HG02870 (cell line): ENCODE data around the gene TMBIM1.
A peak's percentile ranks its signal among the peaks of the same experiment; 100 is the strongest.

Experiments
- ATAC-seq: cut with Tn5 transposase; IDR thresholded peaks from one replicate; pipeline ENCODE4 v1.9.1; 2021; ENCODE audit warnings: mild to moderate bottlenecking, moderate library complexity; ENCODE audit not compliant: unreplicated experiment

TMBIM1 gene

GRCh38 chr2:218259099-218259961, 33.0 kb downstream of the TMBIM1 start:
- ATAC-seq, result no peak

GRCh38 chr2:218257390-218257981, 34.8 kb downstream of the TMBIM1 start:
- peak; percentile 81 for ATAC-seq

- no peak for ATAC-seq
These were observed 35.5 kb downstream of the TMBIM1 start for GRCh38 chr2:218256612-218257350.

- ATAC-seq, result no peak
These were observed 36.9 kb downstream of the TMBIM1 start for GRCh38 chr2:218255446-218255845.

GRCh38 chr2:218253232-218253625, 39.1 kb downstream of the TMBIM1 start:
- ATAC-seq, result no peak

- no peak for ATAC-seq
These were observed 39.6 kb downstream of the TMBIM1 start for GRCh38 chr2:218252509-218253231.

- ATAC-seq, result no peak
These were observed 42.6 kb downstream of the TMBIM1 start for GRCh38 chr2:218249691-218250090.

- ATAC-seq, result no peak
These were observed 47.1 kb downstream of the TMBIM1 start for GRCh38 chr2:218245214-218245613.

GRCh38 chr2:218244665-218245064, 47.6 kb downstream of the TMBIM1 start:
- no peak for ATAC-seq

- no peak for ATAC-seq
These were observed 48.1 kb downstream of the TMBIM1 start for GRCh38 chr2:218244204-218244603.

- no peak for ATAC-seq
These were observed 53.4 kb downstream of the TMBIM1 start for GRCh38 chr2:218238887-218239286.

- ATAC-seq, result no peak
These were observed 55.5 kb downstream of the TMBIM1 start for GRCh38 chr2:218236829-218237228.

GRCh38 chr2:218235017-218235416, 57.3 kb downstream of the TMBIM1 start:
- ATAC-seq, result no peak

- ATAC-seq, result no peak
These were observed 57.8 kb downstream of the TMBIM1 start for GRCh38 chr2:218234521-218234920.

- no peak for ATAC-seq
These were observed 58.8 kb downstream of the TMBIM1 start for GRCh38 chr2:218233543-218233942.

- no peak for ATAC-seq
These were observed 61.4 kb downstream of the TMBIM1 start for GRCh38 chr2:218230882-218231281.

- no peak for ATAC-seq
These were observed 62.5 kb downstream of the TMBIM1 start for GRCh38 chr2:218229851-218230250.

- peak; percentile 93 for ATAC-seq
These were observed 63.1 kb downstream of the TMBIM1 start for GRCh38 chr2:218229239-218229638.

GRCh38 chr2:218228366-218229090, 63.8 kb downstream of the TMBIM1 start:
- no peak for ATAC-seq

GRCh38 chr2:218226903-218227302, 65.4 kb downstream of the TMBIM1 start:
- ATAC-seq, result no peak
